ENCODE measurements around the gene GAL3ST1. TPM values are rescaled to one million over a fixed set of nuclear protein-coding genes. Genes with fewer than 3 reads are reported as not detected.

Gene GAL3ST1
- total and polyA plus RNA-seq, 10 of the 15 experiments (the other 5 are each of a cell fraction or from before 2014, with no cell fraction given) = not detected

DNA sequence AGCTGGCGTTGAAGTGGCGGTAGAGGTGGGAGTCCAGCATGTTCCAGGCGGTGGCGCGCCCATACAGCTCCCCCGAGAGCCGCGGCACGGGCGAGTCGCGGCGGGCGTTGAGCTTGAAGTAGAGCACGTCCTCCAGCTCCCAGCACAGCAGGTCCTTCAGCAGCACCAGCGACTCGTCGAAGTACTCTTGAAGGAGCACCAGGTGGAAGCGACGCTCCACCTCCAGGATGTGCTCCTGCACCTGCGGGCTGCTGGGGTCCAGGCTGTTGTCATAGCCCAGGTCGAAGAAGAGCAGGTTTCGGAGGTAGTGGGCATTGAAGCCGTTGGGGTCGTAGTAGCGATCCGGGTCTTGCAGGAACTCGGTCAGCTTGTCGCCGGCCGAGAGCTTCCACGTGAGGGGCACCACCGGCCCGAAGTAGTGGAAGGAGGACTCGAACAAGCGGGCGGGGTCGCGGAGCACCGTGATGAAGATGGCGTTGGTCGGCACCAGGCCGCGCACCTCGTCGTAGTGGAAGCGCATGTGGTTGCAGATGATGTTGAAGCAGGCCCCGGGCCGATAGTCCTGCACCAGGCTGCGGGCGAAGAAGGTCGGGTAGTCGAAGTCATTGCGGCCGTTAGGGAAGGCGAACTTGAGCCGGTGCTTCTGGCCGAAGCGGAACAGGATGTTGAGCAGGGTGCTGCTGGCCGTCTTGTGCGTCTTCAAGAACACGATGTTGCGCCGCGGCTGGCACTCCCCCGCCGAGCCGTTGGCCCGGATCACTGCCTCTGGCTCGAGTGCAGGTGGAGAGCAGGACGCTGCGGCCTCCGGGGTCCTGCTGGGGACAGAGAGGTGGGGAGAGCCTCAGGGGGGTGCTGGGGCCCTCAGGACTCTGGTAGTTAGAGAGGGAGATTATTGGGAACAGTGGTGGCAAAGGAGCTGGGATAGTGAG lies 18.9 kb downstream of the GAL3ST1 start:
- Histone ChIP-seq H3K4me2 (ENCODE audit: control insufficient read depth, insufficient read depth) (no peak overlapping the region), H3K27me3 (replicated peaks in 1 of 2; ENCODE audit: control insufficient read depth in 2 of 2, insufficient read depth in 2 of 2, low read length in 1 of 2) (no peaks in the 10 kb centered on the region), H3K9me3 (replicated peaks; ENCODE audit: control insufficient read depth, insufficient read depth, low read length) (no peaks in the 10 kb centered on the region), H3K36me3 (ENCODE audit: control insufficient read depth in 2 of 2, insufficient read depth in 2 of 2, low read length in 1 of 2) (no peaks in the 10 kb centered on the region), H4K20me1 (ENCODE audit: control insufficient read depth, insufficient read depth) (no peaks in the 10 kb centered on the region; the same call in 1 of the 2 replicates), H3K4me3 (no peak overlapping the region), H3K4me1 (ENCODE audit: control insufficient read depth, insufficient read depth, low read length) (no peaks in the 10 kb centered on the region), H2AFZ (ENCODE audit: control insufficient read depth, low read depth, low read length) (no peak overlapping the region), H3K79me2 (ENCODE audit: control insufficient read depth, insufficient read depth, low read length) (no peaks in the 10 kb centered on the region), H3K9ac (ENCODE audit: control insufficient read depth, insufficient read depth, low read length) (no peak overlapping the region), H3K27ac (ENCODE audit: control insufficient read depth, insufficient read depth) (no peak overlapping the region)
- POLR2A ChIA-PET = no interaction called here
- BruUV-seq (replicated peaks) = no TSS peak
- no peak for FAIRE-seq
- ATAC-seq = no peak
- in situ Hi-C loops (cut with MboI) = no loop called here
- SMC1A ChIA-PET (ENCODE audit: uncharacterized antibody, unreplicated experiment) = no interaction called here
- RAD21 ChIA-PET (ENCODE audit: unreplicated experiment) = no interaction called here
- intact Hi-C loops (cut with micrococcal nuclease; ENCODE audit: unreplicated experiment) = no loop called here
- WGBS (ENCODE audit: insufficient coverage, insufficient replicate concordance, low lambda C conversion rate, missing lambda C conversion rate) = 81% methylated on average over 65 of the region's 73 CpGs
- no peak for DNase-seq (ENCODE audit: low read depth, low spot score)
- CTCF ChIA-PET = interaction anchor here (1.5 kb wide), 1 partner anchor 164 kb away, joined by 3 read pairs; no protein-coding TSS in a partner anchor
- TF ChIP-seq HDGF (IDR thresholded peaks at IDR 0.05) (no peak), ZBED1 (IDR thresholded peaks at IDR 0.05; ENCODE audit: borderline replicate concordance) (no peak), IKZF2 (IDR thresholded peaks at IDR 0.05) (no peak), PAX5 (IDR thresholded peaks at IDR 0.05; ENCODE audit: borderline replicate concordance, low read depth, low read length) (no peak), ZNF217 (IDR thresholded peaks at IDR 0.05) (no peak), RUNX3 (IDR thresholded peaks at IDR 0.05; ENCODE audit: low read length) (no peak), BACH1 (IDR thresholded peaks at IDR 0.05; ENCODE audit: borderline replicate concordance) (no peak), POLR2AphosphoS2 (IDR thresholded peaks at IDR 0.05; ENCODE audit: low read depth, low read length) (no peak), MYC (IDR thresholded peaks at IDR 0.05; ENCODE audit: insufficient read depth, insufficient read length, insufficient replicate concordance, low read length, severe bottlenecking) (no peak)
- TF ChIP-seq, protein P1, sequence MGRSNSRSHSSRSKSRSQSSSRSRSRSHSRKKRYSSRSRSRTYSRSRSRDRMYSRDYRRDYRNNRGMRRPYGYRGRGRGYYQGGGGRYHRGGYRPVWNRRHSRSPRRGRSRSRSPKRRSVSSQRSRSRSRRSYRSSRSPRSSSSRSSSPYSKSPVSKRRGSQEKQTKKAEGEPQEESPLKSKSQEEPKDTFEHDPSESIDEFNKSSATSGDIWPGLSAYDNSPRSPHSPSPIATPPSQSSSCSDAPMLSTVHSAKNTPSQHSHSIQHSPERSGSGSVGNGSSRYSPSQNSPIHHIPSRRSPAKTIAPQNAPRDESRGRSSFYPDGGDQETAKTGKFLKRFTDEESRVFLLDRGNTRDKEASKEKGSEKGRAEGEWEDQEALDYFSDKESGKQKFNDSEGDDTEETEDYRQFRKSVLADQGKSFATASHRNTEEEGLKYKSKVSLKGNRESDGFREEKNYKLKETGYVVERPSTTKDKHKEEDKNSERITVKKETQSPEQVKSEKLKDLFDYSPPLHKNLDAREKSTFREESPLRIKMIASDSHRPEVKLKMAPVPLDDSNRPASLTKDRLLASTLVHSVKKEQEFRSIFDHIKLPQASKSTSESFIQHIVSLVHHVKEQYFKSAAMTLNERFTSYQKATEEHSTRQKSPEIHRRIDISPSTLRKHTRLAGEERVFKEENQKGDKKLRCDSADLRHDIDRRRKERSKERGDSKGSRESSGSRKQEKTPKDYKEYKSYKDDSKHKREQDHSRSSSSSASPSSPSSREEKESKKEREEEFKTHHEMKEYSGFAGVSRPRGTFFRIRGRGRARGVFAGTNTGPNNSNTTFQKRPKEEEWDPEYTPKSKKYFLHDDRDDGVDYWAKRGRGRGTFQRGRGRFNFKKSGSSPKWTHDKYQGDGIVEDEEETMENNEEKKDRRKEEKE (IDR thresholded peaks at IDR 0.05) = no peak
- TF ChIP-seq, protein P2, sequence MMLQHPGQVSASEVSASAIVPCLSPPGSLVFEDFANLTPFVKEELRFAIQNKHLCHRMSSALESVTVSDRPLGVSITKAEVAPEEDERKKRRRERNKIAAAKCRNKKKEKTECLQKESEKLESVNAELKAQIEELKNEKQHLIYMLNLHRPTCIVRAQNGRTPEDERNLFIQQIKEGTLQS (IDR thresholded peaks at IDR 0.05; ENCODE audit: borderline replicate concordance, extremely low read depth, low read depth, low read length) = no peak
- TF ChIP-seq, protein P3, sequence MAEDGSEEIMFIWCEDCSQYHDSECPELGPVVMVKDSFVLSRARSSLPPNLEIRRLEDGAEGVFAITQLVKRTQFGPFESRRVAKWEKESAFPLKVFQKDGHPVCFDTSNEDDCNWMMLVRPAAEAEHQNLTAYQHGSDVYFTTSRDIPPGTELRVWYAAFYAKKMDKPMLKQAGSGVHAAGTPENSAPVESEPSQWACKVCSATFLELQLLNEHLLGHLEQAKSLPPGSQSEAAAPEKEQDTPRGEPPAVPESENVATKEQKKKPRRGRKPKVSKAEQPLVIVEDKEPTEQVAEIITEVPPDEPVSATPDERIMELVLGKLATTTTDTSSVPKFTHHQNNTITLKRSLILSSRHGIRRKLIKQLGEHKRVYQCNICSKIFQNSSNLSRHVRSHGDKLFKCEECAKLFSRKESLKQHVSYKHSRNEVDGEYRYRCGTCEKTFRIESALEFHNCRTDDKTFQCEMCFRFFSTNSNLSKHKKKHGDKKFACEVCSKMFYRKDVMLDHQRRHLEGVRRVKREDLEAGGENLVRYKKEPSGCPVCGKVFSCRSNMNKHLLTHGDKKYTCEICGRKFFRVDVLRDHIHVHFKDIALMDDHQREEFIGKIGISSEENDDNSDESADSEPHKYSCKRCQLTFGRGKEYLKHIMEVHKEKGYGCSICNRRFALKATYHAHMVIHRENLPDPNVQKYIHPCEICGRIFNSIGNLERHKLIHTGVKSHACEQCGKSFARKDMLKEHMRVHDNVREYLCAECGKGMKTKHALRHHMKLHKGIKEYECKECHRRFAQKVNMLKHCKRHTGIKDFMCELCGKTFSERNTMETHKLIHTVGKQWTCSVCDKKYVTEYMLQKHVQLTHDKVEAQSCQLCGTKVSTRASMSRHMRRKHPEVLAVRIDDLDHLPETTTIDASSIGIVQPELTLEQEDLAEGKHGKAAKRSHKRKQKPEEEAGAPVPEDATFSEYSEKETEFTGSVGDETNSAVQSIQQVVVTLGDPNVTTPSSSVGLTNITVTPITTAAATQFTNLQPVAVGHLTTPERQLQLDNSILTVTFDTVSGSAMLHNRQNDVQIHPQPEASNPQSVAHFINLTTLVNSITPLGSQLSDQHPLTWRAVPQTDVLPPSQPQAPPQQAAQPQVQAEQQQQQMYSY (CRISPR knock-in tag; IDR thresholded peaks at IDR 0.05) = no peak

All from GM12878 (cell line).